ENCODE measurements around the gene CRYBG1.

Gene CRYBG1

GRCh38 chr6:106520711-106521401 is 160.3 kb downstream of the CRYBG1 start:
- no peak overlapping the region for H3K4me3 ChIP-seq (ENCODE audit: low read length)
- no peak for DNase-seq (ENCODE audit: low read depth)
- no peak for TF ChIP-seq CTCF (conservative IDR thresholded peaks at IDR 0.05; ENCODE audit: low read length)

GRCh38 chr6:106522562-106523250 is 162.2 kb downstream of the CRYBG1 start:
- no peak for DNase-seq (ENCODE audit: low read depth)
- H3K4me3 ChIP-seq (ENCODE audit: low read length): no peak overlapping the region
- TF ChIP-seq CTCF (conservative IDR thresholded peaks at IDR 0.05; ENCODE audit: low read length): no peak

- DNase-seq (ENCODE audit: low read depth): no peak
- no peak overlapping the region for H3K4me3 ChIP-seq (ENCODE audit: low read length)
- no peak for TF ChIP-seq CTCF (conservative IDR thresholded peaks at IDR 0.05; ENCODE audit: low read length)
Measured at GRCh38 chr6:106525107-106525881, 164.8 kb downstream of the CRYBG1 start.

- H3K4me3 ChIP-seq (ENCODE audit: low read length): no peak overlapping the region
- no peak for DNase-seq (ENCODE audit: low read depth)
- no peak for TF ChIP-seq CTCF (conservative IDR thresholded peaks at IDR 0.05; ENCODE audit: low read length)
Measured at GRCh38 chr6:106525882-106526275, 165.4 kb downstream of the CRYBG1 start.

GRCh38 chr6:106527117-106527516 is 166.6 kb downstream of the CRYBG1 start:
- no peak for TF ChIP-seq CTCF (conservative IDR thresholded peaks at IDR 0.05; ENCODE audit: low read length)
- H3K4me3 ChIP-seq (ENCODE audit: low read length): no peak overlapping the region
- DNase-seq (ENCODE audit: low read depth): no peak

- peak; percentile 99 for DNase-seq (ENCODE audit: low read depth)
- H3K4me3 ChIP-seq (ENCODE audit: low read length): no peak overlapping the region
- no peak for TF ChIP-seq CTCF (conservative IDR thresholded peaks at IDR 0.05; ENCODE audit: low read length)
Measured at GRCh38 chr6:106527979-106528378, 167.5 kb downstream of the CRYBG1 start.
